ENCODE data around the gene INTS4.
"Not testable (repeated sequence)": the region's sequence is repeated elsewhere in the genome, so short reads cannot be mapped to it uniquely, and the experiment has no call there.

The INTS4 gene

DNA sequence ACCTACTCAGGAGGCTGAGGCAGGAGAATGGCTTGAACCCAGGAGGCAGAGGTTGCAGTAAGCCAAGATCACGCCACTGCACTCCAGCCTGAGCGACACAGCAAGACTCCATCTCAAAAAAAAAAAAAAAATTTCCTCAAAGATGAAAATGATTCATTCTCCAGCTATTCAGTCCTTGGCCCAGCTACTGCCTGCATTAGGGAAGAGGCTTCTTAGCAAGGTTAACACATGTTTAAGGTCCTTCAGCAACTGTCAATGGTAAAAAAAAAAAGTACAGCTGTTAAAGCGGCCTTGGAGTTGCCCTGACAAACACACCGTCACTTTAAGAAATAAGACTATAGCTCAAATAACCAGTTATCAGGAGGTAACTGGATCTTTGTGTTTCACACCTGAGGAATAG lies 116.2 kb downstream of the INTS4 start:
- DNase-seq (ENCODE audit: low spot score) = not testable (repeated sequence)

DNA sequence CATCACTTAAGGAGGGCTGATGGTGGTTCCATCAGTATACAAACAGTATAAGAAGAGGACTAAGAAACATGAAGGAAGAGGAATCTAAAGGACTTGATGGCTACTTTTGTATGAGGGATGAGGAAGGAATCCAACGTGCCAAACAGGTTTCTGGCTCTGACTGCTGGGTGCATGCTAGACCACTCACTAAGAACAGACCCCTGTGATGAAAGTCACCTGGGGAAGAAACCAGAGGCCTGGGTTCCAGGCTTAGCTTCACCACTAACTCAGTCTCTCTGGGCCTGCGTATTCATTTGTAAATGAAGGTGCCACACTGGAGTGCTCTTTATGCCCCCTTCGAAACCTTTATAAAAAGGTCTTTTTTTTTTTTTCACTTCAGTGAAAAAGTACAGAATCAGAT lies 118.4 kb downstream of the INTS4 start:
- DNase-seq (ENCODE audit: low spot score) = no peak

DNA sequence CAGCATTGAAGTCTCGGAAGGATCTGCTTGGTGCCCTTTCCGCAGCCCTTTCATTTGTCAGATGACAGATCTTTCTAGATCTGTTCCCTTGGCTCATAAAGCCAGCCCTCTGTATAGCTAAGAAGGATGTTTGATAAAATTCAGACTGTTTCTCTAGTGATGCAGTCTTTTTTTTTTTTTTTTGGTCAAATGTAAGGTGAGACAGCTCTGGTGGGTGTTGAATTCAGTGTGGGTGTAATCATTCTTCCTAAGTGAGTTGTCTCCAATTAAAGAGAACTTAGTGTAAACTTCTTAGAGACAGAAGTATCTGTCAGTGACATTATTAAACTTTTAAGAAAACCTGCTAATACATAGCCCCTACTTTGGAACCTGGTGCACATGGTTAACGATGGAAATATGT lies 120.3 kb downstream of the INTS4 start:
- DNase-seq (ENCODE audit: low spot score) = no peak

DNA sequence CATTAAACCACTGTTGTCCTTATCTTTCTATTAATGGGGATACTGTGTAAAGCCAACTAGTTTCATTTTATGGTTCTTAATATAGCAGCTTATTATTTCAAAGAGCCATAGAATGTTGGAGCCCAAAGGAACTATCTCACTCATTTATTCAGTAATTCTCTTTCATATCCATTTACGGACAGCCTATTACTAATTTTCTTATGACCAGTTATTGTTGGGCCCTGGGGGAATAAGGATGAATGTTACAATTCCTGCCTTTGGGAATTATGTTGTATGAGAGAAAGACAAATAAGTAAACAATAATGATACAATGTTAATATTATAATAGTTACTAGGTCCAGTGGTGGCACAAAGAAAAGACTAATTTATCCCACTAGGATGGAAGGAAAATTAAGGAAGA lies 121.1 kb downstream of the INTS4 start:
- no peak for DNase-seq (ENCODE audit: low spot score)

DNA sequence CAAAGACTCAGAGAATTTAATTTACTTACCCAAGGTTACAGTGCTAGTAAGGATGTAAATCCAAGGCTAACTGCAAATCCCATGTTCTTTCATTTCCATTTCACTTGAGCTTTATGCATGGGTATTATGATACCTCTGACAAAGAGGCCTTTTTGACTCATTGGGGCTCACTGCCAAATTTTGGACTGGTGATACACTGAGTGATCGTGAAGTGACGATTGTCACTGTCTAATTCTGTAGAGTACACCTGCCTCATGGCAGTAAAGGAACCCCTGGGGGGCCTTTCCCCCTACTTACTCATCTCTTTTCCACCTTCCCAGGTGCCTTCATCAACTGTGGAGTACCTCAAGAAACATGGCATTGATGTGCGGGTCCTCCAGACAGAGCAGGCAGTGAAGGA lies 122.6 kb downstream of the INTS4 start:
- no peak for DNase-seq (ENCODE audit: low spot score)

DNA sequence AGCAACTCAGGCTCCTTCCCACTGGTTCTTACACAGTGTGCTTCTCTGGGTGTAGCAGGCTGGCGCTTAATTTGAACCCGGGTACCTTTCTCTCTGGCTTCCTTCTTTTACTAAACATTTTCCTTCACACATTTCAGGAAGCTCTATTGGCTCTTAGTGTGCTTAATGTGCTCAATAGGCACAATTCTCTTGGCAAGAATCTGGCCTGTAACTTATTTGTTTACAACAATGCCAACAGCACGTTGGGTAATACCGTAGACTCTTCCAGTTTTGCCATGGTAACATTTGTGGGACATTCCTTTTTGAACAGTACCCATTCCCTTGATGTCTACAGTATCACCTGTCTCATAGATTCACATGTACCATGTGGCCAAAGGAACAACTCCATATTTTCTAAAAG lies 125.7 kb downstream of the INTS4 start:
- DNase-seq (ENCODE audit: low spot score) = no peak

DNA sequence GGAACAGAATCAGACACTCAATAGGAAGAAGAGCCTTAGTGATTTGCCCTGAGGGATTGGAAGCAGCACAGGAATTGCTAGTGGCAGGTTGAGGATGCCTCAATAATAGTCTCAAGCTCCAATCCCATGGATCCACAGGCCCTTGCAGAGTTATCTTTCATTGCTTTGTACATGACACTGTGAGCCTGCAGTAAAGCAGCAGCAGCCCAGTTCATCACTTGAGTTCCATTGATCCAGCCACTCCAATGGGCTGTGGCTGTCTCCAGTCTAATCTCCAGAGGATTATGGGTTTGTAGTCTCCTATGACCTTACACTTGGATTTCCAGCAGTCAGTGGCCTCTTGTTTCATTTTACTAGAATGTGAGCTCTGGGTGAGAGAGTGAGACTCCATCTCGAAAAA lies 128.1 kb downstream of the INTS4 start:
- no peak for DNase-seq (ENCODE audit: low spot score)

DNA sequence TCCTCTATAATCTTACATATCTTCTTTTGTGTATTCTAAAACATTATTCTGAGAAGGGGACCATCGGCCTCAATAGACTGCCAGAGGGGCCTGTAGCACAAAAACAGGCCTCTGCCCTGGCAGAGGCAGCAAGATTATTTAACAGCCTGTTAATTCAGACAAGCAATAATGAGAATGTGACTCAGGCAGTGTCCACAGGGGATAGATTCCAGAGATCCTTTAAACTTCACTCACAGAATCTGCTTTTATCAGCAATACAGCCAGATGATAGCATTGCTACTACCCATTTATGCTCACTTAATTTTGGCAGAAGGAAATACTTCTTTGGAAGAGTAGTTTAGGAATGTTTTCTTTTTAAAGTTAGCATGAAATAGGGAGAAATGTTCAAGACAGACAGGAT lies 128.7 kb downstream of the INTS4 start:
- no peak for DNase-seq (ENCODE audit: low spot score)

DNA sequence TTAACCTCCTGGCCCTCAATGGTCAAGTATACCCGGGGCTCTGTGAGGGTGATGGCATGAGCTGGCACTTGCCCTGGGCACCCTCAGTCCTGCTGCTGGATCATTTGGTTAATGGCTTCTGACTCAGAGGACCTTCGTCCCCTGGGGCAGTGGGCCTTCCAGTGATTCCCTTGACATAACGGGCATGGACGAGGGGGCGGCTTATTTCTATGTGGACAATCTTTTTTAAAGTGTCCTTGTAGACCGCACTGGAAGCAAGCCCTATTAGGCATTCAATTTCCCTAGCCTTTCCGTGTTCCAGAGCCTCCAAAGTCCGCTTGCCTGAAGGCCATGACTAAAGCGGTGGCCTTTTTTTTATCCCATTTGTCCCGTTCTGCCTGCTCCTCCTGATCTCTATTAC lies 133.0 kb downstream of the INTS4 start:
- DNase-seq (ENCODE audit: low spot score) = not testable (repeated sequence)

DNA sequence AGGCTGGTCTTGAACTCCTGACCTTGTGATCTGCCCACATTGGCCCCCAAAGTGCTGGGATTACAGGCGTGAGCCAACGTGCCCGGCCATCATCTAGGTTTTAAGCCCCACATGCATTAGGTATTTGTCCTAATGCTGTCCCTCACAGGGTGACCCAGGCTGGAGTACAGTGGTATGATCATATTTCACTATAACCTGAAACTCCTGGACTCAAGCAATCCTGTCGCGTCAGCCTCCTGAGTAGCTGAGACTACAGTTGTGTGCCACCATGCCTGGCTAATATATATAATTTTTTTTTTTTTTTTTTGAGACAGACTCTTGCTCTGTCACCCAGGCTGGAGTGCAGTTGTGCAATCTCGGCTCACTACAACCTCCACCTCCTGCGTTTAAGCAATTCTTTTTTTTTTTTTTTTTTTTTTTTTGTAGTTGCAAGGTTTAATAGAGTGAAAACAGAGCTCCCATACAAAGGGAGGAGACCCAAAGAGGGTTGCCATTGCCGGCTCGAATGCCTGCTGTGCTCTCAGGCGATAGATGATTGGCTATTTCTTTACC lies 136.5 kb downstream of the INTS4 start:
- not testable (repeated sequence) for DNase-seq (ENCODE audit: low spot score)

DNA sequence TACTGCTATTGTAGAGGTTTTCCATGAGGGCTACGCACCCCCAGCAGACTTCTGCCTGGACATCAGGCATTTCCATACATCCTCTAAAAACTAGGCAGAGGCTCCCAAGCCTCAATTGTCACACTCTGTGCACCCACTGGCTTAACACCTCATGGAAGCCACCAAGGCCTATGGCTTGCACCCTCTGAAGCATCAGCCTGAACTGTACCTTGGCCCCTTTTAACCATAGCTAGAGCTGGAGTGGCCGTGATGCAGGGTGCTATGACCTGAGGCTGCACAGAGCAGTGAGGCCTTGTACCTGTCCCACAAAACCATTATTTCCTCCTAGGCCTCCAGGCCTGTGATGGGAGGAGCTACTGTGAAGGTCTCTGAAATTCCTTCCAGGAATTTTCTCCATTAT lies 139.6 kb downstream of the INTS4 start:
- no peak for DNase-seq (ENCODE audit: low spot score)

DNA sequence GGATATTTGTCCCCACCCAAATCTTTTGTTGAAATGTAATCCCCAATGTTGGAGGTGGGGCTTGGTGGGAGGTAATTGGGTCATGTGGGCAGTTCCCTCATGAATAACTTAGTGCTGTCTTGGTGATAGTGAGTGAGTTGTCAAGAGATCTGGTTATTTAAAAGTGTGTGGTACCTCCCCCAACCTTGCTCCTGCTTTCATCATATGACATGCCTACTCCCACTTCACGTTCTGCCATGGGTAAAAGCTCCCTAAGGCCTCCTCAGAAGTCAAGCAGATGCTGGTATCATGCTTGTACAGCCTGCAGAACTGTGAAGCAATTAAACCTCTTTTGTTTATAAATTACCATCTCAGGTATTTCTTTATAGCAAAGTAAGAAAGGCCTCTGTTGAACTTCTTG lies 143.0 kb downstream of the INTS4 start:
- DNase-seq (ENCODE audit: low spot score) = no peak

DNA sequence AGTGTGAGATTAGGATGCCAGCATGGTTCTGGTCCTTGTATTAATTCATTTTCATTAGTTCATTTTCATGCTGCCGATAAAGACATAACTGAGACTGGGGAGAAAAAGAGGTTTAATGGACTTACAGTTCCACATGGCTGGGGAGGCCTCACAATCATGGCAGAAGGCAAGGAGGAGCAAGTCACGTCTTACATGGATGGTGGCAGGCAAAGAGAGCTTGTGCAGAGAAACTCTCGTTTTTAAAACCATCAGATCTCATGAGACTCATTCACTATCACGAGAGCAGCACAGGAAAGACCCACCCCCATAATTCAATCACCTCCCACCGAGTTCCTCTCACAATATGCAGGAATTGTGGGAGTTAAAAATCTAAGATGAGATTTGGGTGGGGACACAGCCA lies 150.8 kb downstream of the INTS4 start:
- not testable (repeated sequence) for DNase-seq (ENCODE audit: low spot score)

DNA sequence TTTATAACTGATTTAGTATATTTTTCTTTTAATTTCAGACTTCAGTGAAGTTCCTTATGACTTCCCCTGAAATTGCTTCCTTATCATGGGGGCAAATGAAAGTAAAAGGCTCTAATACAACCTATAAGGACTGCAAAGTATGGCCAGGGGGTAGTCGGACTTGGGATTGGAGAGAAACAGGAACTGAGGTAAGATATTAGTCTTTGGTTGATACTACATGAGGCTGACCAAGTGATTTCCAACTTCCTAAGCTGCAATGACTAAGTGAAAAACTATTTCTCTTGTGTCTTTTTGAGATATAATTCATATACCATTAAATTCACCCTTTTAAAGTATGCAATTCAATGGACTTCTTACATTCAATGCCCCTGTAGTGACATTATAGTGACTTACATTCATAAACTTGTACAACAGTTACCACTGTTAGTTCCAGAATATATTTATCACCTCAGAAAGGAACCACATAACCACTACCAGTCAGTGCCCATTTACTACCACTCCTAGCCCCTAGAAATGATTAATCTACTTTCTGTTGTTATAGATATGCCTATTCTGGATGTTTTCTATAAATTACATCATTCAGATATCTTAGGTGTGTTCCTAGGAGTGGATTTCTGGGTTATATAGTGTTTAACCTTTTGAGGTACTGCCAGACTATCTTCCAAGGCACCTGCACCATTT lies 151.9 kb downstream of the INTS4 start:
- no peak for DNase-seq (ENCODE audit: low spot score)

DNA sequence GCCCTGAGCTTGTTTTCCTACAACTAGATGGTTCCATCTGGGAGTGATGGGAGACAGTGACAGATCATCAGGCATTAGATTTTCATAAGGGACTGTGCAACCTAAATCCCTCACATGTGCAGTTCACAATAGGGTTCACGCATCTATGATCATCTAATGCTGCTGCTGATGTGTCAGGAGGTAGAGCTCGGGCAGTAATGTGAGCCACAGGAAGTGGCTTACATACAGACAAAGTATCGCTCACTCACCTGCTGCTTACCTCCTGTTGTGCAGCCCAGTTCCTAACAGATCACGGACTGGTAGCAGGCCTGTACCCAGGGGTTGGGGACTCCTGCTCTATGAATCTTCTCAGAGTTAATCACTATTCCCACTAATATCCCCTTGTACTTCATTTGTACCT lies 161.2 kb downstream of the INTS4 start:
- DNase-seq (ENCODE audit: low spot score) = no peak

DNA sequence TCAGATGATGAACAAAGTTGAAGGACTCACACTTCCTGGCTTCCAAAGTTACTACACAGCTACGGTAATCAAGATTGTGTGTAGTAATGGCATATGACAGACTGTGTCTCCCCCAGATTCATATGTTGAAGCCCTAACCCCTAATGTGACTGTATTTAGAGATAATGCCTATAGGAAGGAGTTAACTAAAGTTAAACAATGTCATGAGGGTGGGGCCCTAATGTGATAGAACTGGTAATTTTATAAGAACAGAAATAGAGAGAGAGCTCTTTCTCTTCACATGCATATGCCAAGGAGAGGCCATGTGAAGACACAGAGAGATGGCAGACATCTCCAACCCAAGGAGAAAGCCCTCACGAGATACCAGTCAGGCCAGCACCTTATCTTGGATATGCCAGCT lies 165.5 kb downstream of the INTS4 start:
- no peak for DNase-seq (ENCODE audit: low spot score)
